Tibial nerve (tissue), 4 donors: Measurements from ENCODE around the gene GOLGA8R. TPM values are rescaled to one million over a fixed set of nuclear protein-coding genes. Genes with fewer than 3 reads are reported as not detected.
"Not testable (repeated sequence)": the region's sequence is repeated elsewhere in the genome, so short reads cannot be mapped to it uniquely, and the experiment has no call there.

Source experiments
- DNase-seq, 2 donors: peaks; one replicate each; pipeline ENCODE4 v3.0.0-alpha.2; 2019; ENCODE audit warnings: low spot score in 2 of 2
- H3K27ac ChIP-seq, 4 donors: fragments of 200-600 bp; sonication (generic) in 3 of 4; one replicate each; pipeline ENCODE4 v1.5.1; 2017 to 2019; ENCODE audit warnings: mild to moderate bottlenecking in 1 of 4
- H3K27me3 ChIP-seq, 2 donors: fragments of 200-600 bp; sonication (generic) in 1 of 2; one replicate each; pipeline versions ENCODE4 v1.5.1 to v1.6.0; 2017 to 2019
- H3K36me3 ChIP-seq, 3 donors: fragments of 200-600 bp; sonication (generic); one replicate each; pipeline ENCODE4 v1.5.1; 2018 to 2019
- H3K4me1 ChIP-seq, 4 donors: fragments of 200-600 bp; sonication (generic) in 3 of 4; one replicate each; pipeline ENCODE4 v1.5.1; 2017 to 2019
- H3K4me3 ChIP-seq, 4 donors: fragments of 200-600 bp; sonication (generic) in 3 of 4; one replicate each; pipeline ENCODE4 v1.5.1; 2017 to 2019; ENCODE audit warnings: mild to moderate bottlenecking in 1 of 4, moderate library complexity in 1 of 4
- H3K9me3 ChIP-seq, 4 donors: fragments of 200-600 bp; sonication (generic) in 3 of 4; one replicate each; pipeline ENCODE4 v1.5.1; 2017 to 2019
- WGBS, 2 donors: methylation state at CpG; one replicate each; pipeline ENCODE4 v1.1.5; 2018; 5-methylcytosine and 5-hydroxymethylcytosine counted together
- total RNA-seq, 4 donors: library from RNA; depleted of rRNA; stranded (reverse); fragments of >200 nt; gene quantifications; one replicate each; pipeline ENCODE4 v1.1.0, GENCODE V29; 2016
- TF ChIP-seq, protein P1 (sequence below), 5 experiments: fragments of 200-600 bp in 3 of 5; fragments of 450-650 bp in 2 of 5; sonication (generic) in 3 of 5; IDR thresholded peaks; one replicate each; pipeline ENCODE4 v1.5.1; 2016 to 2019; ENCODE audit warnings: antibody characterized with exemption in 5 of 5, mild to moderate bottlenecking in 3 of 5, moderate library complexity in 2 of 5

The GOLGA8R gene, protein sequence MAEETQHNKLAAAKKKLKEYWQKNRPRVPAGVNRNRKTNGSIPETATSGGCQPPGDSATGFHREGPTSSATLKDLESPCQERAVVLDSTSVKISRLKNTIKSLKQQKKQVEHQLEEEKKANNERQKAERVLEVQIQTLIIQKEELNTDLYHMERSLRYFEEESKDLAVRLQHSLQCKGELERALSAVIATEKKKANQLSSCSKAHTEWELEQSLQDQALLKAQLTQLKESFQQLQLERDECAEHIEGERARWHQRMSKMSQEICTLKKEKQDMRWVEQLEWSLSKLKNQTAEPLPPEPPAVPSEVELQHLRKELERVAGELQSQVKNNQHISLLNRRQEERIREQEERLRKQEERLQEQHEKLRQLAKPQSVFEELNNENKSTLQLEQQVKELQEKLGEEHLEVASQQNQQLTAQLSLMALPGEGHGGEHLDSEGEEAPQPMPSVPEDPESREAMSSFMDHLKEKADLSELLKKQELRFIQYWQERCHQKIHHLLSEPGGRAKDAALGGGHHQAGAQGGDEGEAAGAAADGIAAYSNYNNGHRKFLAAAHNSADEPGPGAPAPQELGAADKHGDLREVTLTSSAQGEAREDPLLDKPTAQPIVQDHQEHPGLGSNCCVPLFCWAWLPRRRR
- total RNA-seq: 10 to 100 TPM in 1 of 4 donors, 1 to 10 TPM in 3; 3.1 to 11.4 (median 7.4) TPM

DNA sequence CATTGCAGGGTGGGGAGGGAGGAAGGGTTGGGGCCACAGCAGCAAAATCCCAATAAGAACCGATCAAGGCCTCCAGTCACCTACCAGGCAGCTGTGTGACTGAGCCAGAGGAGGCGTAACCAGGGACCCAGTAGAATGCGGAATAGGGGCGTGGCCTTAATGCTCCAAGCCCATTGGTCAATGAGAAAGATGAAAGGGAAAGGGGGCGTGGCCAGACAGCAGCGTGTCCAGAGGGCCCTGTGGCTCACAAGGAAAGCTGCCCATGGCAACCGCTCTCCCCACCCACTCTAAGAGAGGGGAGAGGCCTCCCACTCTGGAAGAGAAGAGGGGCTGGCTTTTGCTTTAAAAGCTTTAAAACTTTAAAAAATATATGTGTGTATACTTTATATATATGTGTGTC is at the start of gene GOLGA8R:
Gene GOLGA8R, minus strand, starts transcription at position 101 of the 400 bp plus-strand sequence. Its CDS starts 98 bp downstream, at position 3.
- not testable (repeated sequence) for H3K27me3 ChIP-seq, H3K4me3 ChIP-seq, H3K9me3 ChIP-seq, H3K27ac ChIP-seq, H3K4me1 ChIP-seq, DNase-seq, H3K36me3 ChIP-seq
- WGBS, 2 donors: no CpG with 5 or more reads among the region's 7 CpGs

DNA sequence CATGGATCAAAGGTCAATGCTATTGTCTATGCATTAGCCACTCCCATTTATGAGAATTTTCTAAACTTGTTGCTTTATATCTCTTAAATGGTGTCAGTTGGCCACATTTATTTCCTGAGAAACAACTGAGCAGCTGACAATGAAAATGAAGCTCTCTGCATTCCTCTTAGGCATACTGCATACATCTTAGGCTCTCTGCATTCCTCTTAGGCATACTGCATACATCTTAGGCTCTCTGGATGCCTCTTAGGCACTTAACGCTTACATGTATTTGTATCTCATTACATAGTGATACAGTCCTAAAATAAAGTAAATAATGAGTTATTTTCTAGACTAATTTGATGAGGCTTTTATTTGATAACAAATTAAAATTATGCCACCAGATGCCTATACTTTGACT is 49.8 kb upstream of the GOLGA8R start:
- not testable (repeated sequence) for H3K4me3 ChIP-seq, H3K27ac ChIP-seq, H3K36me3 ChIP-seq, H3K9me3 ChIP-seq, H3K4me1 ChIP-seq, DNase-seq, H3K27me3 ChIP-seq
- WGBS, 2 donors: no CpG with 5 or more reads among the region's 1 CpG

DNA sequence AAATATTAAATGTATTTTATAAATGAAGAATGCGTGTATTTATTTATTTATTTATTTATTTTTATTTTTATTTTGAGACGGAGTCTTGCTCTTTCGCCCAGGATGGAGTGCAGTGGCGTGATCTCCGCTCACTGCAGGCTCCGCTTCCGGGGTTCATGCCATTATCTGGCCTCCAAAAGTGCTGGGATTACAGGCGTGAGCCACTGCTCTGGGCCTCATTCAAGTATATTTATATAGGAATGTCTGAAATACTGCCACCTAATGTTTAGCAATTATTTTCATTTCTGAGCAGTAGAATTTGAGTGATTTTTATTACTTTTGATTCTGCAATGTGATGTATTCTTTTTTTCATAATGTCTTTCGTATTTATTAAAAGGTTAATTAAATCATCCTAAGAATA is 48.1 kb upstream of the GOLGA8R start:
- not testable (repeated sequence) for H3K4me1 ChIP-seq, DNase-seq

DNA sequence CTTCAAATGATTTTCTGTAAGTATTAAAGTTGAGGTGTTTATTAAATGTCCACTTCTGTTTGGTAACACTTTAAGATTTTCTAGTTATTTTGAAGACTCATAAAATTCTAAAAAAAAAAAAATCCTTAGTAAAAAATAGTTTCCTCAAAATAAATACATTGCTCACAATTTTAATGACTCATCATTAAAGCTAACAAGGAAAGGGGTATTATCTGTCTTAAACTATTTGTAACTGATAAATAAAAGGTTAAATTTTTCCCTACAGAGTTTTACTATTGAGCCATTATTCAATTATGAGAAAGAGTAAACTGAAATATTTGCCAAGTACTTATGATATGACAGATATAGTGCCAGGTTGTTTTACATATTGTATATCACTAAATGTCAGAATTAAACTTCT is 38.6 kb upstream of the GOLGA8R start:
- H3K27ac ChIP-seq, H3K9me3 ChIP-seq, DNase-seq, H3K36me3 ChIP-seq, H3K27me3 ChIP-seq, H3K4me3 ChIP-seq, H3K4me1 ChIP-seq: not testable (repeated sequence)

More for the DNA sequence above, 48.1 kb upstream of the GOLGA8R start:
- no CpG with 5 or more reads among the region's 9 CpGs for WGBS, 2 donors
- not testable (repeated sequence) for H3K4me3 ChIP-seq, H3K36me3 ChIP-seq, H3K27me3 ChIP-seq, H3K27ac ChIP-seq, H3K9me3 ChIP-seq

DNA sequence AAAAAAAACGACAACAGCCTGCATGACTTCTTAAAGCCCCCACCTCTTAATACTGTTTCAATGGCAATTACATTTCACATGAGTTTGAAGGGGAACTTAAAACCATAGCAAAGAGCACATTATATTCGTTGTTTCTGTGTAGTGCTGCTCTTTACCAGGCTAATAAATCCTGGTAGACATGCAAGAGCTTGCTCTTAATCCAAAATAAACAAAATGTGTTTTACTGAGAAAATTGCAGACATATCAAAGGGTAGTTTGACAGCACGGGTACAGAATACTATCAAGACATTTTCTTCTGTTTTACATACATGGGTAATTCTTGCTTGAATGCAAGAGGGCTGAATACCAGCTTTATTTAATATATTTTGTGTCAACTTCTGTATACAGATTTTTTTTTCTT is 24.3 kb upstream of the GOLGA8R start:
- no CpG with 5 or more reads among the region's 3 CpGs for whole genome bisulfite sequencing, 2 donors
- DNase-seq, H3K4me3 ChIP-seq, H3K4me1 ChIP-seq, H3K9me3 ChIP-seq, H3K36me3 ChIP-seq, H3K27ac ChIP-seq, H3K27me3 ChIP-seq: not testable (repeated sequence)

DNA sequence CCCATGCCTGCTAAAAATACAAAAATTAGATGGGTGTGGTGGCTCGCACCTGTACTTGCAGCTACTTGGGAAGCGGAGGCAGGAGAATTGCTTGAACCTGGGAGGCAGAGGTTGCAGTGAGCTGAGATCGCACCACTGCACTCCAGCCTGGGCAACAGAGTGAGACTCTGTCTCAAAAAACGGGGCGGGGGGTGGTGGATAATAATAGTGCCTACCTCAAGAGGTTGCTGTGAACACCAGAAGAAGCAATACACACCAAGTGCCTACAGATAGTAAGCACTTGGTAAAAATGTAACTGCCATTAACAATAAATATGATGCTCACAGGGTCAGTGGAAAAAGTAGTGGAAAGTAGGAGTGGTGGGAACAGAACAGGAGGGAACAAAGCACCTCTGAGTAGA is 21.8 kb upstream of the GOLGA8R start:
- WGBS, 2 donors: 98% methylated on average over 3 to 4 of the region's 5 CpGs
- H3K4me1 ChIP-seq, H3K9me3 ChIP-seq, H3K36me3 ChIP-seq, H3K27me3 ChIP-seq, H3K27ac ChIP-seq, DNase-seq, H3K4me3 ChIP-seq: not testable (repeated sequence)

DNA sequence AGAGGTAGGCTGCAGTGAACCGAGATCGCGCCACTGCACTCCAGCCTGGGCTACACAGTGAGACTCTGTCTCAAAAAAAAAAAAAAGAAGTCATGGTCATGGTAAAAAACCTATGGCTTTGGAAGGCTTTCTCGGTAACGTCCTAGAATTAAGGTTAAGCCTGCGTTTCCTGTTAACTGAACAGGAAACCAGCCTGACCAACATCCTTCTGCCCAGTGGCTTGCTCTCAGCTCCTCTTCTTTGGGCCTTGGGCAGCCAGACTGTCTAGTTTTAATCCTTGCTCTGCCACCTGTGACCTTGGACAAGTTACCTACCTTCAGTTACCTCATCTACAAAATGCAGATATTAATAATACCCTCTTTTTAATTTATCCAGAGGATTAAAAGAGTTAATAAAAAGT is 6.7 kb upstream of the GOLGA8R start:
- 81% methylated on average over 6 of the region's 6 CpGs for WGBS, 2 donors
- not testable (repeated sequence) for H3K27me3 ChIP-seq, DNase-seq

DNA sequence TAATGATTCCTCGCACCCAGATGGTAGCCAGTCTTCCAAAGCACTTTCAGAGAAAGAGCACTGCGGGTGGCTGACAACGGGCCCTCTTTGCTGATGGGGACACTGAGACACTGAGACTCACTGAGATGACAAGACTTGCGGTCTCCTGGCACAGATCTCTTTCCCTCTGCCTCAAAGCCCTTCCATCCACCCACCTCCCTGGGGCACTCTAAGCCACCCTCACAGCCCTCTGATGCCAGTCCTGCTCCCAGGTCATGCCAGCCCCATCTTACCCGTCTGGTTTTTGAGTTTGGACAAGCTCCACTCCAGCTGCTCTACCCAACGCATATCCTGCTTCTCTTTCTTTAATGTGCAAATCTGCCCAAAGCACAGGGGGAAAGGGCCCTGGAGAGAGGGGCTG is 6.4 kb downstream of the GOLGA8R start:
- DNase-seq, H3K4me1 ChIP-seq, H3K27me3 ChIP-seq, H3K9me3 ChIP-seq, H3K27ac ChIP-seq, H3K36me3 ChIP-seq, H3K4me3 ChIP-seq: not testable (repeated sequence)
- WGBS, 2 donors: 81 to 87% methylated on average over 6 of the region's 6 CpGs

More for the DNA sequence above, 6.7 kb upstream of the GOLGA8R start:
- not testable (repeated sequence) for H3K4me1 ChIP-seq, H3K27ac ChIP-seq, H3K9me3 ChIP-seq, H3K36me3 ChIP-seq, H3K4me3 ChIP-seq

DNA sequence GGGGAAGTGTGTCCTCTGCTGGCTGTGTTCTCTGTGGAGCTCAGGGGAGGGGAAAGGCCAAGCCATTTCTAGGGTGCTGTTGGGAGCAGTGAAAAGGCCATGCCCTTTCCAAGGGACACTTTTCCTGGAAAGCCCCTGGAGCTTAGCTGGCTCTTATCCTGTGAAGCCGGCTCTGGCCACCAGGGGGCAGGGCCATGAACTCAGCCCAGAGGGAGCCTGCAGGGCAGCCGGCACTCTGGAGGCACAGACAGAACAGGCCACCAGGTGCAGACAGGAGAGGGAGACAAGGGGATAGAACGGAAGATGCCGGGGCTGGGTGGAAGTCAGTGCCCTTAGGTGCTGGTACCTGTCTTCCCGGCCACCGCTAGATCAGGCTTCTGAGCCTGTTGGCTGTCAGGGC is 15.1 kb downstream of the GOLGA8R start:
- not testable (repeated sequence) for H3K36me3 ChIP-seq, H3K27me3 ChIP-seq, H3K4me3 ChIP-seq, H3K27ac ChIP-seq, H3K9me3 ChIP-seq, H3K4me1 ChIP-seq
- WGBS, 2 donors: 0% methylated on average over 1 of the region's 6 CpGs; no CpG with 5 or more reads in 1 of the 2 donors
- peak; percentile 36 to 75 for DNase-seq
- TF ChIP-seq, protein P1, sequence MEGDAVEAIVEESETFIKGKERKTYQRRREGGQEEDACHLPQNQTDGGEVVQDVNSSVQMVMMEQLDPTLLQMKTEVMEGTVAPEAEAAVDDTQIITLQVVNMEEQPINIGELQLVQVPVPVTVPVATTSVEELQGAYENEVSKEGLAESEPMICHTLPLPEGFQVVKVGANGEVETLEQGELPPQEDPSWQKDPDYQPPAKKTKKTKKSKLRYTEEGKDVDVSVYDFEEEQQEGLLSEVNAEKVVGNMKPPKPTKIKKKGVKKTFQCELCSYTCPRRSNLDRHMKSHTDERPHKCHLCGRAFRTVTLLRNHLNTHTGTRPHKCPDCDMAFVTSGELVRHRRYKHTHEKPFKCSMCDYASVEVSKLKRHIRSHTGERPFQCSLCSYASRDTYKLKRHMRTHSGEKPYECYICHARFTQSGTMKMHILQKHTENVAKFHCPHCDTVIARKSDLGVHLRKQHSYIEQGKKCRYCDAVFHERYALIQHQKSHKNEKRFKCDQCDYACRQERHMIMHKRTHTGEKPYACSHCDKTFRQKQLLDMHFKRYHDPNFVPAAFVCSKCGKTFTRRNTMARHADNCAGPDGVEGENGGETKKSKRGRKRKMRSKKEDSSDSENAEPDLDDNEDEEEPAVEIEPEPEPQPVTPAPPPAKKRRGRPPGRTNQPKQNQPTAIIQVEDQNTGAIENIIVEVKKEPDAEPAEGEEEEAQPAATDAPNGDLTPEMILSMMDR (IDR thresholded peaks at IDR 0.05): peak in 4 of 5 experiments; percentile 14 to 35 (median 27)

DNA sequence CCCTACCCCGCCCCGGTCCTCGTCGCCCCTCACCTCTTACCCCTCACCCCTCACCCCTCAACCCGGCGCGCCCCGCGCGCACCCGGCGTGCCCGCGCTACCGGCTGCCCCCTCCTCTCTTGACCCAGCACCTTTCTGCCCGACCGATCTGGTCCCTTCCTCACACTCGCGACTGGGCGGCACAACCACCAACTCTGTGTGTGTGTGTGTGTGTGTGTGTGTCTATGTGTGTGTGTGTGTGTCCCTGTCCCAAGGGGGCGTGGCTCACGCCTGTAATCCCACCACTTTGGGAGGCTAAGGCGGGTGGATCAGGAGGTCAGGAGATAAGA is 20.4 kb downstream of the GOLGA8R start:
- H3K27ac ChIP-seq, DNase-seq: not testable (repeated sequence)

DNA sequence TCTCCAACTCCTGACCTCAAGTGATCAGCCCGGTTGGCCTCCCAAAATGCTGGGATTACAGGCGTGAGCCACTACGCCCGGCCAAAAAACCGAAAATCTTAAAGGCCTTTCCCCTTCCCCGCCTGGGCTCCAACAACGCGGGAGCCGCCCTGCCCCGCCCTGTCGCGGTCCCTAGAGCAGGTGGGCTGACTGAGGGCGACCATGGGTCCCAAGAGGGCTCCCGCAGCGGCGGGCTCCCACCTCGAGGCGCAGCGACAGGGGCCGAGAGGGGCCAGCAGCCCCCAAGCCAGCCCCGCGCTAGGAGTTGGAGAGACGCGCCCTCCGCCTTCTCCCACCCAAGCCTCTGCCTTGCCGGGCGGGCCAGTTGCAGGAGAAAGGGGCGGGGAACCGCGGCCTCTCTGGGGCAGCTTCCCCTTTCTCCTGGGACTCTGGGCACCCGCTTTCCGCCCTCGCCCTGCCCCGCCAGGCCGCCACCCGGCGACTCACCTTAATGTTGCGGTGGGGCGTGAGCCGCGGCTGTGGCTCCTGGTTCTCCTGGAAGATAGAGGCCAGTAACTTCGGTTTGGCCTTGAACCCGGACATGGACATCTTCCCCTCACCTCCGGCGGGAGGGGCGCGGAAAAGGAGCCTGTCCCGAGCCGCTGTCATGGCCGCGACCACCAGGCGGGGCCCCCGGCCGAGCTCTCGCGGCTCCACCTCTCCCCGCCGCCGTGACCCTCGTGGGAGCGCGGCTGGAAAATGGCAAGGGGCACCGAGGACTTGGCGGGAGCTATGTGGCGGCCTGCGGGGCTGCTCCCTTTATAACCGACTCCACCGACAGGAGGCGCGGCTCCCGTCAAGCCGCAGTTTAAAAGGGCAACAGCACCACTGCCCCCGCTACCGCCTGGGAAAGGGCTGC is 21.0 kb downstream of the GOLGA8R start, which contains the start of gene CHRFAM7A:
Gene CHRFAM7A, minus strand, starts transcription at position 775 of the 898 bp plus-strand sequence. CDS start 10,189 bp downstream, outside the sequence.
- not testable (repeated sequence) for H3K36me3 ChIP-seq, H3K27me3 ChIP-seq, H3K4me3 ChIP-seq, H3K9me3 ChIP-seq, H3K4me1 ChIP-seq, DNase-seq, H3K27ac ChIP-seq
- WGBS, 2 donors: no CpG with 5 or more reads among the region's 74 CpGs

More for the DNA sequence above, 20.4 kb downstream of the GOLGA8R start:
- not testable (repeated sequence) for H3K4me1 ChIP-seq, H3K4me3 ChIP-seq, H3K27me3 ChIP-seq, H3K36me3 ChIP-seq, H3K9me3 ChIP-seq
- WGBS, 2 donors: no CpG with 5 or more reads among the region's 23 CpGs

DNA sequence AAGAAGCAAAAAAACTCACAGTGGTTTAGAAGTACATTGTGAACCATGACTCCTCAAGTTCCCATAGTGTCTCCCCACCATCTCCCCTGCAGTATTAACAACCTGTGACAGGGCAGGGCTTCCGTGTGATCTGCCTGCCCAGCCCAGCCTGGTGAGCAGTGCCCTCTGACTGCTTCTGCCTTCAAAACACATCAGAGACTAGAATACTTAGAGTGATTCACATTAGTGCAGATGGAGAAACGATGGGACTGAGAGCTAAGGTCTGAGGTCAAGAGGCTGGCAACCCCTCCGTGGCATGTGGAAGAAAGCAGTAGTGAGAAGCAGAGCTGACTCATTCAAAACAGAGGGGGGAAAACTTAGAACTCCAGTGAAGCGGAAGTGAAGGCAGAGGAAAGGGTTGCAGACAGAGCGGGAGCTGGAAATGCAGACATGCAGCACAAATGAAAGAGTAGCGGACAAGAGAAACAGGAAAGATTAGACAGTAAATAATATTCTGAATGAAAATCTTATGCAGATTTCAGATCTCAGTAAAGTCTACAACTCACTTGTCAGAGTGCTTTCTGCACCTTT is 27.7 kb downstream of the GOLGA8R start:
- DNase-seq, H3K9me3 ChIP-seq, H3K27ac ChIP-seq, H3K4me1 ChIP-seq, H3K4me3 ChIP-seq, H3K27me3 ChIP-seq, H3K36me3 ChIP-seq: not testable (repeated sequence)
- WGBS, 2 donors: no CpG with 5 or more reads among the region's 6 CpGs
